OCI-LY1 (cell line): ENCODE measurements around the gene CCL3.

Source experiments
- CTCF ChIP-seq: fragments of 200-600 bp; sonication (generic), shearing (Covaris generic); IDR thresholded peaks from 2 replicates; pipeline ENCODE4 v1.5.1; 2017; ENCODE audit warnings: mild to moderate bottlenecking, antibody characterized with exemption, low read length, moderate library complexity, mixed read lengths
- EZH2 ChIP-seq: fragments of 200-600 bp; sonication (generic), shearing (Covaris generic); IDR thresholded peaks from 2 replicates; pipeline ENCODE4 v1.8.0; 2017; ENCODE audit warnings: borderline replicate concordance, mixed run types, mild to moderate bottlenecking, antibody characterized with exemption, low read length, moderate library complexity, mixed read lengths

- TF ChIP-seq CTCF (no peak), EZH2 (no peak)
These were observed at the start of gene CCL3 for GRCh38 chr17:36089888-36090836.
